GM19397 (cell line): Measurements from ENCODE around the gene PCDH11X.
"Not testable (repeated sequence)": the region's sequence is repeated elsewhere in the genome, so short reads cannot be mapped to it uniquely, and the experiment has no call there.

Source experiments
- ATAC-seq: cut with Tn5 transposase; IDR thresholded peaks from one replicate; pipeline ENCODE4 v1.9.1; 2021; ENCODE audit warnings: mild to moderate bottlenecking, moderate library complexity; ENCODE audit not compliant: unreplicated experiment

Gene PCDH11X

GRCh38 chrX:91779135-91779534 is at the start of gene PCDH11X:
PCDH11X (plus strand) TSS chrX:91779375; CDS start chrX:91835505, 56,130 bp downstream.
- not testable (repeated sequence) for ATAC-seq

- ATAC-seq = not testable (repeated sequence)
Observed at GRCh38 chrX:91747446-91747845, 31.7 kb upstream of the PCDH11X start.

- not testable (repeated sequence) for ATAC-seq
Observed at GRCh38 chrX:91753022-91753421, 26.2 kb upstream of the PCDH11X start.

- ATAC-seq = peak; percentile 99
Observed at GRCh38 chrX:91770619-91771488, 8.3 kb upstream of the PCDH11X start.

GRCh38 chrX:91773943-91774342 is 5.2 kb upstream of the PCDH11X start:
- not testable (repeated sequence) for ATAC-seq

- not testable (repeated sequence) for ATAC-seq
Observed at GRCh38 chrX:91780008-91780407, 833 bp downstream of the PCDH11X start.

- ATAC-seq = not testable (repeated sequence)
Observed at GRCh38 chrX:91780698-91781097, 1.5 kb downstream of the PCDH11X start.

GRCh38 chrX:91781553-91782298 is 2.6 kb downstream of the PCDH11X start:
- ATAC-seq = not testable (repeated sequence)

- ATAC-seq = not testable (repeated sequence)
Observed at GRCh38 chrX:91782825-91783224, 3.6 kb downstream of the PCDH11X start.

GRCh38 chrX:91817537-91817936 is 38.4 kb downstream of the PCDH11X start:
- ATAC-seq = not testable (repeated sequence)

GRCh38 chrX:91825321-91825720 is 46.1 kb downstream of the PCDH11X start:
- not testable (repeated sequence) for ATAC-seq
